HepG2 (cell line): ENCODE results near the gene KLF11. TPM values are rescaled to one million over a fixed set of nuclear protein-coding genes. Genes with fewer than 3 reads are reported as not detected.

Experiments used
- CCAR2 ChIP-seq: fragments of 200-400 bp; formaldehyde crosslinking; optimal IDR thresholded peaks from 2 replicates; pipeline ENCODE3; 2018; ENCODE audit warnings: low read depth, mild to moderate bottlenecking, low read length, moderate library complexity
- DNMT3B ChIP-seq: conservative IDR thresholded peaks from 2 replicates; pipeline ENCODE4 v1.6.1; 2016; ENCODE audit warnings: missing biosample characterization, control low read depth
- DPF2 ChIP-seq: sonication (generic); formaldehyde crosslinking; IDR thresholded peaks from 2 replicates; pipeline ENCODE4 v1.4.0; 2020; ENCODE audit warnings: mild to moderate bottlenecking, low read depth, missing genetic modification reagents, borderline replicate concordance
- EED ChIP-seq: sonication (generic); formaldehyde crosslinking; IDR thresholded peaks from 2 replicates; pipeline ENCODE4 v1.5.0; 2020; ENCODE audit warnings: mild to moderate bottlenecking, missing genetic modification reagents
- JDP2 ChIP-seq: sonication (generic); formaldehyde crosslinking; IDR thresholded peaks from 2 replicates; pipeline ENCODE4 v1.8.1; 2022; ENCODE audit warnings: missing genetic modification reagents, borderline replicate concordance
- MBNL3 ChIP-seq: fragments of 250-450 bp; sonication (Bioruptor Pico); conservative IDR thresholded peaks from 2 replicates; pipeline ENCODE4 v1.8.0; 2022; ENCODE audit warnings: mild to moderate bottlenecking, inconsistent platforms
- MLX ChIP-seq: IDR thresholded peaks from 2 replicates; pipeline ENCODE4 v1.6.1; 2016
- NONO ChIP-seq, 2 experiments: fragments of 450-650 bp in 1 of 2; sonication (generic) in 1 of 2; formaldehyde crosslinking in 1 of 2; IDR thresholded peaks in 1 of 2; conservative IDR thresholded peaks in 1 of 2; 2 replicates each; pipeline versions ENCODE4 v1.6.1 to v1.8.0; 2017 to 2022; ENCODE audit warnings: mild to moderate bottlenecking in 1 of 2, missing genetic modification reagents in 1 of 2, moderate library complexity in 1 of 2
- SMC3 ChIP-seq: IDR thresholded peaks from 2 replicates; pipeline ENCODE4 v1.6.1; 2011; ENCODE audit warnings: low read length, improper control_type of control experiment
- TOPORS ChIP-seq: sonication (generic); formaldehyde crosslinking; IDR thresholded peaks from 2 replicates; pipeline ENCODE4 v1.8.0; 2023; ENCODE audit warnings: mild to moderate bottlenecking, missing genetic modification reagents
- UBTF ChIP-seq: sonication (generic); formaldehyde crosslinking; IDR thresholded peaks from 2 replicates; pipeline ENCODE4 v1.4.0; 2020; ENCODE audit warnings: mild to moderate bottlenecking, missing genetic modification reagents
- ZBTB21 ChIP-seq: sonication (generic); formaldehyde crosslinking; IDR thresholded peaks from 2 replicates; pipeline ENCODE4 v1.4.0; 2020; ENCODE audit warnings: missing genetic modification reagents
- ZBTB7B ChIP-seq: sonication (generic); formaldehyde crosslinking; IDR thresholded peaks from 2 replicates; pipeline ENCODE4 v1.4.0; 2020; ENCODE audit warnings: missing genetic modification reagents
- ZFP41 ChIP-seq: sonication (generic); formaldehyde crosslinking; IDR thresholded peaks from 2 replicates; pipeline ENCODE4 v1.4.0; 2020; ENCODE audit warnings: mild to moderate bottlenecking, missing genetic modification reagents, borderline replicate concordance
- ZNF224 ChIP-seq: sonication (generic); formaldehyde crosslinking; IDR thresholded peaks from 2 replicates; pipeline ENCODE4 v1.5.0; 2020; ENCODE audit warnings: mild to moderate bottlenecking, missing genetic modification reagents
- ZNF703 ChIP-seq: sonication (generic); formaldehyde crosslinking; IDR thresholded peaks from 2 replicates; pipeline ENCODE4 v1.5.1; 2020; ENCODE audit warnings: missing genetic modification reagents, mild to moderate bottlenecking, moderate library complexity, borderline replicate concordance
- ZNF839 ChIP-seq: sonication (generic); formaldehyde crosslinking; IDR thresholded peaks from 2 replicates; pipeline ENCODE4 v1.4.0; 2020; ENCODE audit warnings: missing genetic modification reagents, mild to moderate bottlenecking, borderline replicate concordance
- polyA plus RNA-seq, 8 experiments: library from polyadenylated mRNA; depleted of rRNA in 3 of 8; stranded (reverse) in 7 of 8; unstranded in 1 of 8; fragments of >200 nt; fragmentation: Illumina TruSeq in 4 of 8; extraction: Trizol in 4 of 8; gene quantifications; 2 replicates each; pipeline versions ENCODE4 v1.2.1 to v1.2.3, GENCODE V29; 2011 to 2016; ENCODE audit warnings: low read depth in 4 of 8, missing spikeins in 1 of 8, mixed read lengths in 1 of 8; ENCODE audit not compliant: insufficient read depth in 1 of 8
- total RNA-seq, 5 experiments: library from RNA; depleted of rRNA; stranded (reverse); fragments of >200 nt; fragmentation: Illumina TruSeq; extraction: Trizol; gene quantifications; 2 replicates each; pipeline ENCODE4 v1.2.3, GENCODE V29; 2016; ENCODE audit warnings: low read depth in 1 of 5
- TF ChIP-seq, protein P1 (sequence below): sonication (generic); formaldehyde crosslinking; IDR thresholded peaks from 2 replicates; pipeline ENCODE4 v1.4.0; 2020; ENCODE audit warnings: low read depth, mild to moderate bottlenecking, missing genetic modification reagents

KLF11 gene
- total and polyA plus RNA-seq, 2 of the 13 experiments (the other 11 are each of a cell fraction or from before 2014, with no cell fraction given) = 2.5 to 11.8 TPM

GRCh38 chr2:10072656-10073480 lies 29.5 kb downstream of the KLF11 start (continued):
- TF ChIP-seq UBTF (peak; percentile 53), ZNF224 (CRISPR knock-in tag) (no peak), TOPORS (CRISPR knock-in tag) (no peak), MLX (CRISPR knock-in tag) (no peak), DPF2 (CRISPR knock-in tag) (no peak), MBNL3 (CRISPR knock-in tag) (no peak), EED (CRISPR knock-in tag) (no peak), ZFP41 (no peak), ZNF839 (peak; percentile 59; the same call in 1 of the 2 replicates), ZBTB7B (CRISPR knock-in tag) (no peak), ZBTB21 (CRISPR knock-in tag) (no peak), CCAR2 (no peak), ZNF703 (CRISPR knock-in tag) (no peak), DNMT3B (no peak), SMC3 (peak; percentile 98), JDP2 (CRISPR knock-in tag) (no peak), NONO (IDR thresholded peaks at IDR 0.05) (no peak), NONO (CRISPR knock-in tag; conservative IDR thresholded peaks at IDR 0.05) (peak; percentile 82; the same call in 1 of the 2 replicates)
- TF ChIP-seq, protein P1, sequence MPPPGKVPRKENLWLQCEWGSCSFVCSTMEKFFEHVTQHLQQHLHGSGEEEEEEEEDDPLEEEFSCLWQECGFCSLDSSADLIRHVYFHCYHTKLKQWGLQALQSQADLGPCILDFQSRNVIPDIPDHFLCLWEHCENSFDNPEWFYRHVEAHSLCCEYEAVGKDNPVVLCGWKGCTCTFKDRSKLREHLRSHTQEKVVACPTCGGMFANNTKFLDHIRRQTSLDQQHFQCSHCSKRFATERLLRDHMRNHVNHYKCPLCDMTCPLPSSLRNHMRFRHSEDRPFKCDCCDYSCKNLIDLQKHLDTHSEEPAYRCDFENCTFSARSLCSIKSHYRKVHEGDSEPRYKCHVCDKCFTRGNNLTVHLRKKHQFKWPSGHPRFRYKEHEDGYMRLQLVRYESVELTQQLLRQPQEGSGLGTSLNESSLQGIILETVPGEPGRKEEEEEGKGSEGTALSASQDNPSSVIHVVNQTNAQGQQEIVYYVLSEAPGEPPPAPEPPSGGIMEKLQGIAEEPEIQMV (CRISPR knock-in tag) = no peak
